Measurements from ENCODE around the gene DIAPH3. TPM values are rescaled to one million over a fixed set of nuclear protein-coding genes. Genes with fewer than 3 reads are reported as not detected.

Gene DIAPH3
- total RNA-seq, 5 donors from 2014 or later (not counting 1 experiment from before 2014, with no cell fraction given) = 0.14 to 0.45 (median 0.30) TPM

DNA sequence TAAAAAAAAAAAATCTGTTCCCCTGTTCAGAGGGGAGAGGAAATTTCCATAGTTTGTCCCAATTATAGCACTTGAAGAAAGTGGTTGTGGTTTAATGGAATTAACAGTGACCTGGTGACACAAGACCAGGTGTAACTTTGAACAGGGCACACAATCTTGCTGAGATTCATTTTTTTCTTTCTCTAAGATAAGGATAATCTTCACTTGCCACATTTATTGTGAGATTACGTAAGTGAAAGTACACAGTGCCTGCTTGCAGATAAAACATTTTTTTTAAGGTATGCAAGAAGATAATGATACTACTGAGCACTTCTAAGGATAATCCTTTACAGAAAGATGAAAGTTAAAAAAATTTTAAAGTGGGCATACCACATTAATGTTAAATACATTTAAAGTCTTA is 448.1 kb downstream of the DIAPH3 start:
- no peaks in the 10 kb centered on the region for H3K4me1 ChIP-seq (ENCODE audit: control insufficient read depth in 1 of 2, extremely low read depth in 1 of 2, insufficient read depth in 2 of 2, low read length in 2 of 2)
- H3K36me3 Mint-ChIP-seq = no peaks in the 10 kb centered on the region
- H3K27me3 ChIP-seq (replicated peaks in 1 of 2; ENCODE audit: control insufficient read depth in 2 of 2, extremely low read depth in 1 of 2, insufficient read depth in 2 of 2, low read length in 1 of 2) = no peaks in the 10 kb centered on the region
- no peak overlapping the region for H3K4me3 ChIP-seq (ENCODE audit: control insufficient read depth in 1 of 2, extremely low read depth in 1 of 2, low read length in 1 of 2)
- POLR2A ChIA-PET = no interaction called here
- no peak overlapping the region for H3K27ac ChIP-seq (ENCODE audit: low read length)
- ATAC-seq (replicated peaks in 1 of 4) (no peak), DNase-seq (no peak)
- no peak overlapping the region for H3K27ac Mint-ChIP-seq
- no peak overlapping the region for H3K4me3 Mint-ChIP-seq
- H3K9me3 Mint-ChIP-seq = no peaks in the 10 kb centered on the region
- no CpG with 5 or more reads among the region's 1 CpG for WGBS (ENCODE audit: insufficient coverage)
- H3K4me1 Mint-ChIP-seq = no peaks in the 10 kb centered on the region
- H3K27me3 Mint-ChIP-seq = no peaks in the 10 kb centered on the region
- no peaks in the 10 kb centered on the region for H3K9me3 ChIP-seq
- H3K36me3 ChIP-seq (ENCODE audit: control insufficient read depth in 2 of 2, extremely low read depth in 1 of 2, insufficient read depth in 1 of 2, low read length in 1 of 2) = no peaks in the 10 kb centered on the region
- CTCF ChIA-PET = no interaction called here

DNA sequence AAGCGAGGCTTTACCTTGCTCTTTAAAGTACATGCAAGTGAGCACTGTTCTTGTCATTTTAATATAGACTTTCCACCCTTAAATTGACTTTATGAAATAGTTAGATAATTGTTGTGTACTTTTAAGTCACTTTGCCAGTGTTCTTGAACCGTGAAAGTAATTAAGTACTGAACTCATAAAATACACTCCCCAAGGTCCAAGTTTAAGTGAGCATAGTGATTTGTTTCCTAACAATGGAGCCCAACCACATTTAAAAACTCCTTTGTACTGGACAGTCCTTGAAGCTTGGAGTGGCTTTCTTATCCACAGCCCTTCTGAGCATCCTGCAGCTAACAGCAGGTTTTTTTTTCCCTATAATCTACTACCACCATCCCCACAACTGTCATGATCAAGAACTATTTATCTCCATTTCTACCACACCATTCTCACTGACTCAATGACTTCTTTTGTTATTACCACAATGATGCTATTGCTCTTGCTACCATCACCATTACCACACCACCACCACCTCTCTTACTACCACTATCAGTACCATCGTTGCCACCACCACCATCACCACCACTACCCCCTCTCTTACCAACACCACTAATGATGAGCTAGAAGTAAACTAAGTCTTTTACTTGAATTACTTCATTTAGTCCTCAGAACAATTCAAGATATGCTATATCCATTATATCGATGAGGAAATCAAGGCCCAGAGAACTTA is 452.6 kb downstream of the DIAPH3 start:
- H3K4me3 ChIP-seq (ENCODE audit: control insufficient read depth in 1 of 2, extremely low read depth in 1 of 2, low read length in 1 of 2) = no peak overlapping the region
- Mint-ChIP-seq H3K9me3 (no peaks in the 10 kb centered on the region), H3K27ac (no peak overlapping the region), H3K27me3 (no peaks in the 10 kb centered on the region), H3K4me1 (no peaks in the 10 kb centered on the region), H3K36me3 (no peaks in the 10 kb centered on the region), H3K4me3 (no peak overlapping the region)
- ChIA-PET POLR2A (no interaction called here), CTCF (interaction anchor here in 1 of 2 donors (0.6 kb wide), 1 partner anchor 31 kb away, joined by 4 read pairs; no protein-coding TSS in a partner anchor)
- H3K27ac ChIP-seq (ENCODE audit: low read length) = no peak overlapping the region
- no peaks in the 10 kb centered on the region for H3K27me3 ChIP-seq (replicated peaks in 1 of 2; ENCODE audit: control insufficient read depth in 2 of 2, extremely low read depth in 1 of 2, insufficient read depth in 2 of 2, low read length in 1 of 2)
- 80% methylated on average over 1 of the region's 4 CpGs for WGBS (ENCODE audit: insufficient coverage)
- DNase-seq (no peak), ATAC-seq (replicated peaks in 1 of 4) (no peak)
- H3K9me3 ChIP-seq = no peaks in the 10 kb centered on the region
- no peaks in the 10 kb centered on the region for H3K4me1 ChIP-seq (ENCODE audit: control insufficient read depth in 1 of 2, extremely low read depth in 1 of 2, insufficient read depth in 2 of 2, low read length in 2 of 2)
- H3K36me3 ChIP-seq (ENCODE audit: control insufficient read depth in 2 of 2, extremely low read depth in 1 of 2, insufficient read depth in 1 of 2, low read length in 1 of 2) = no peaks in the 10 kb centered on the region

DNA sequence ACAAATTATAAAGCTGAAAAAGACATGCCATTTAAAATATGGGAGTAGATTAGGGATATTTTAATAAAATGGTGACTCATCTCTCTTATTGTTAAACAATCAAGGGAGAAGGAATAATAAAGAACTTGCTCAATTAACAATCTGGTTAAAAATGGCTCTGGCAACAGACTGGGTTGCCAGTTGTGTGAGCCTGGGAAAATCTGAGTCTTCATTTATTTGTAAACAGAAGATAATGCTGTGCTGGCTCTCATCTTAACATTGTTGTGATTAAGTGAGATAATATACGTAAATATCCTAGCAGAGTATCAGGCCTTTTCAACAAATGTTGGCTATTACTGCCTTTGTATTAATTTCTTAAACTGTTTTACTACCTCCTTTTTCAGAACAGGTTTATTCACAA is 453.3 kb downstream of the DIAPH3 start:
- Mint-ChIP-seq H3K4me1 (no peaks in the 10 kb centered on the region), H3K27ac (no peak overlapping the region), H3K9me3 (no peaks in the 10 kb centered on the region), H3K27me3 (no peaks in the 10 kb centered on the region), H3K36me3 (no peaks in the 10 kb centered on the region), H3K4me3 (no peak overlapping the region)
- no peak for DNase-seq
- Histone ChIP-seq H3K4me3 (ENCODE audit: control insufficient read depth in 1 of 2, extremely low read depth in 1 of 2, low read length in 1 of 2) (no peak overlapping the region), H3K4me1 (ENCODE audit: control insufficient read depth in 1 of 2, extremely low read depth in 1 of 2, insufficient read depth in 2 of 2, low read length in 2 of 2) (no peaks in the 10 kb centered on the region), H3K27me3 (replicated peaks in 1 of 2; ENCODE audit: control insufficient read depth in 2 of 2, extremely low read depth in 1 of 2, insufficient read depth in 2 of 2, low read length in 1 of 2) (no peaks in the 10 kb centered on the region), H3K9me3 (no peaks in the 10 kb centered on the region), H3K27ac (ENCODE audit: low read length) (no peak overlapping the region), H3K36me3 (ENCODE audit: control insufficient read depth in 2 of 2, extremely low read depth in 1 of 2, insufficient read depth in 1 of 2, low read length in 1 of 2) (no peaks in the 10 kb centered on the region)
- ChIA-PET POLR2A (no interaction called here), CTCF (no interaction called here)
- no CpG with 5 or more reads among the region's 1 CpG for WGBS (ENCODE audit: insufficient coverage)
- ATAC-seq (replicated peaks in 1 of 4) = no peak

DNA sequence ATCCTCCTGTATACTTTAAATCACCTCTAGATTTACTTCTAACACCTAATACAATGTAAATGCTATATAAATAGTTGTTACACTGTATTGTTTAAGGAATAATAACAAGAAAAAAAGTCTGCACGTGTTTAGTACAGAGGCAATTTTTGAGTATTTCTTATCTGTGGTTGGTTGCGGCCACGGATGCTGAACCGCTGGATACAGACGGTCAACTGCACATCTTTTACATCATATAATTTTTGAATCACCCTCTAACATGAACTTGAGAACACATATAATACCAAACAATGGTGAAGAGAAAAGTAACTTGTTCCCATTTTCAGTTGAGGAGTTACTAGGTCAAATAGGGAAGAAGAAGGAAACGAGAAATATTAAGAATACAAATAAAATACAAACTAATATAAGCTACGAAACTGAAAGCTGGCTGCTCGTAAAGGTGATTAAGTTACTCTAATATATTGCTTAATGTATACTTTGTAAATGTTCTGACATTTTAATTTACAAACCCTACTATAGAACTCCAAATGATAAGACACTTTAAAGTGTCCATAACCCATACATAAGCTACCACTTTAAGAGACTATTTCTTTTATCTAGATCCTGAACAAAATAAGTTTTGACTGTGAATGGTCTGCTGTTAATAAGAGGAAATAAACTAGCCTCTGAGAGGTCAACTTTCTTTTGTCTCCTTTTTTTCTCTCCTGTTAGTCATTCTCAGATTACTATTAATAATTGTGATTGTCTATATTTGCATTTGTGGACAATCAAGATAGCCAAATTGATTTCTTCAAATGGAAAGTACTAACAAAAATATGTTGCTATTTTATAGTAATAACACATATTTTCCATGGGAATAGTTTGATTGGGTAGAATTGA is 457.4 kb downstream of the DIAPH3 start:
- no peak for ATAC-seq (replicated peaks in 1 of 4)
- WGBS (ENCODE audit: insufficient coverage) = no CpG with 5 or more reads among the region's 8 CpGs
- no peak overlapping the region for H3K27ac Mint-ChIP-seq
- H3K36me3 Mint-ChIP-seq = no peaks in the 10 kb centered on the region
- POLR2A ChIA-PET = no interaction called here
- H3K4me3 ChIP-seq (ENCODE audit: control insufficient read depth in 1 of 2, extremely low read depth in 1 of 2, low read length in 1 of 2) = no peak overlapping the region
- H3K4me1 Mint-ChIP-seq = no peaks in the 10 kb centered on the region
- H3K36me3 ChIP-seq (ENCODE audit: control insufficient read depth in 2 of 2, extremely low read depth in 1 of 2, insufficient read depth in 1 of 2, low read length in 1 of 2) = no peaks in the 10 kb centered on the region
- CTCF ChIA-PET = interaction anchor here in 1 of 2 donors (1.3 kb wide), 1 partner anchor 22 kb away, joined by 3 read pairs; no protein-coding TSS in a partner anchor
- H3K27ac ChIP-seq (ENCODE audit: low read length) = no peak overlapping the region
- H3K4me3 Mint-ChIP-seq = no peak overlapping the region
- no peaks in the 10 kb centered on the region for H3K9me3 Mint-ChIP-seq
- H3K4me1 ChIP-seq (ENCODE audit: control insufficient read depth in 1 of 2, extremely low read depth in 1 of 2, insufficient read depth in 2 of 2, low read length in 2 of 2) = no peaks in the 10 kb centered on the region
- no peak for DNase-seq
- H3K9me3 ChIP-seq = no peaks in the 10 kb centered on the region
- no peaks in the 10 kb centered on the region for H3K27me3 ChIP-seq (replicated peaks in 1 of 2; ENCODE audit: control insufficient read depth in 2 of 2, extremely low read depth in 1 of 2, insufficient read depth in 2 of 2, low read length in 1 of 2)
- H3K27me3 Mint-ChIP-seq = no peaks in the 10 kb centered on the region

DNA sequence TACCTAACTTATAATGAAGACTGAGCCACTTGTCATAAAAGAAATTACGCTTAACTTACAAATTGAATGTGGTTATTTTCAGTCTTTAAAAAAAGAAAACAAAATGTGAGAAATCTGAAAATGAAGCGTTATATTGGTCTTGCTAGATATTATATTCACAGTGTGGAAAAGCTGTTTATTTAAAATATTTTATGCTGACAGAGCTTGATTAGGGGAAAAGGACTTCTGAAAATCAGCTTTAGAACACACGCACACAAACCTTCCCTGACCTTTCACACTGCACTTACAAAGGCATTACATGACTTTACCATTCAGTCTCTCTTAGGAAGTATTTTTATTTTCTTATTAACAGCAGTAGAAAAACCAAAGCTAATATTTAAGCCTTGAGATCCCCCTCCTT is 461.5 kb downstream of the DIAPH3 start:
- ChIA-PET POLR2A (no interaction called here), CTCF (no interaction called here)
- H3K4me3 ChIP-seq (ENCODE audit: control insufficient read depth in 1 of 2, extremely low read depth in 1 of 2, low read length in 1 of 2) = no peak overlapping the region
- DNase-seq (no peak), ATAC-seq (replicated peaks in 1 of 4) (no peak)
- Mint-ChIP-seq H3K36me3 (no peaks in the 10 kb centered on the region), H3K27ac (no peak overlapping the region), H3K27me3 (no peaks in the 10 kb centered on the region), H3K9me3 (no peaks in the 10 kb centered on the region), H3K4me1 (no peaks in the 10 kb centered on the region), H3K4me3 (no peak overlapping the region)
- H3K9me3 ChIP-seq = no peaks in the 10 kb centered on the region
- H3K27ac ChIP-seq (ENCODE audit: low read length) = no peak overlapping the region
- H3K27me3 ChIP-seq (replicated peaks in 1 of 2; ENCODE audit: control insufficient read depth in 2 of 2, extremely low read depth in 1 of 2, insufficient read depth in 2 of 2, low read length in 1 of 2) = no peaks in the 10 kb centered on the region
- no CpG with 5 or more reads among the region's 3 CpGs for WGBS (ENCODE audit: insufficient coverage)
- H3K4me1 ChIP-seq (ENCODE audit: control insufficient read depth in 1 of 2, extremely low read depth in 1 of 2, insufficient read depth in 2 of 2, low read length in 2 of 2) = no peaks in the 10 kb centered on the region
- no peaks in the 10 kb centered on the region for H3K36me3 ChIP-seq (ENCODE audit: control insufficient read depth in 2 of 2, extremely low read depth in 1 of 2, insufficient read depth in 1 of 2, low read length in 1 of 2)

DNA sequence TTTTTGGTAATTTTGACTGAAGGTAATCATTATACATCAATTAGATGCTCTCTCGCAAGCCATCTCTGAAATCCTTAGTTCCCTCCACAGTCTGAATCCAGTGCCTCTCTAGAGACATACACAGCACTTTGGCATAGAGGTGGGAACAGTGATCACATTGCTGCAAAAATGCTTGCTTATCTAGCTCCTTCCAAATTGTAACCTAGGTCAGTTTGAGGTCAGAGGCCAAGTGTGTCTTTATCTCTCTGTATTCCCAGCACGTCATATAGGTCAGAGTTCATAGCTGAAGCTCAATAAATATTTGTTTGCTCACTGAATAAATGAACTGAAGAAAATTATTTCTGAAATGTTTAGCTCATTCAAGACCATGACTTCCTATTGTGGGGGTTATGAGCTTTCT is 462.5 kb downstream of the DIAPH3 start:
- Histone ChIP-seq H3K27ac (ENCODE audit: low read length) (no peak overlapping the region), H3K4me3 (ENCODE audit: control insufficient read depth in 1 of 2, extremely low read depth in 1 of 2, low read length in 1 of 2) (no peak overlapping the region), H3K4me1 (ENCODE audit: control insufficient read depth in 1 of 2, extremely low read depth in 1 of 2, insufficient read depth in 2 of 2, low read length in 2 of 2) (no peaks in the 10 kb centered on the region), H3K36me3 (ENCODE audit: control insufficient read depth in 2 of 2, extremely low read depth in 1 of 2, insufficient read depth in 1 of 2, low read length in 1 of 2) (no peaks in the 10 kb centered on the region), H3K27me3 (replicated peaks in 1 of 2; ENCODE audit: control insufficient read depth in 2 of 2, extremely low read depth in 1 of 2, insufficient read depth in 2 of 2, low read length in 1 of 2) (no peaks in the 10 kb centered on the region), H3K9me3 (no peaks in the 10 kb centered on the region)
- Mint-ChIP-seq H3K4me3 (no peak overlapping the region), H3K36me3 (no peaks in the 10 kb centered on the region), H3K27me3 (no peaks in the 10 kb centered on the region), H3K9me3 (no peaks in the 10 kb centered on the region), H3K4me1 (no peaks in the 10 kb centered on the region), H3K27ac (no peak overlapping the region)
- ATAC-seq (replicated peaks in 1 of 4) = no peak
- whole genome bisulfite sequencing (ENCODE audit: insufficient coverage) = 100% methylated on average over 1 of the region's 2 CpGs
- ChIA-PET POLR2A (no interaction called here), CTCF (interaction anchor here in 1 of 2 donors (0.6 kb wide), 1 partner anchor 902 kb away, joined by 3 read pairs; no protein-coding TSS in a partner anchor)
- no peak for DNase-seq
